B cell (primary cell): ENCODE results near the gene TOP2B.

Experiments
- EZH2 ChIP-seq: IDR thresholded peaks from 2 replicates; pipeline ENCODE4 v1.6.1; 2012; ENCODE audit warnings: borderline replicate concordance, low read depth, mild to moderate bottlenecking, moderate library complexity, low read length; ENCODE audit not compliant: insufficient read depth, poor library complexity, severe bottlenecking
- TF ChIP-seq, protein P1 (sequence below): fragments of 200-600 bp; IDR thresholded peaks from one replicate; pipeline ENCODE4 v1.8.0; 2022; ENCODE audit warnings: antibody characterized with exemption, mild to moderate bottlenecking

DNA sequence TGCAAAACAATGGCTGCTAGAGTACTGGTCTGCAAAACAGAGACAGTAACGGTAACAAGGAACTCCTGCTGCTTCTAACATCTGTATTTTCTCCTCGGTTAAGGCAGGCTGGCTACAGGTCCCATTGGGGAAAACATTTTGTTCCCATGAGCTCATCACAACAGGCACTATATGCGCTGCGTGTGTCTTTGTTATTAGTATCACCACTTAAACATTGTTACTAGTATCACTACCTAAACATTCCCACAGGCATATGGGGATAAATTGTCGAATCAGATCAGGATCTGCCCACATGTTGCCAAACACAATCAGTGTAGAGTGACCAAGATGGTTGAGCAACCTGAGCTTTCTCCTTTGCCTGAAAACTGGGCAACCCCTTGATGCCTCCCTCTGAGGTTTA is 77.2 kb downstream of the TOP2B start:
- TF ChIP-seq, protein P1, sequence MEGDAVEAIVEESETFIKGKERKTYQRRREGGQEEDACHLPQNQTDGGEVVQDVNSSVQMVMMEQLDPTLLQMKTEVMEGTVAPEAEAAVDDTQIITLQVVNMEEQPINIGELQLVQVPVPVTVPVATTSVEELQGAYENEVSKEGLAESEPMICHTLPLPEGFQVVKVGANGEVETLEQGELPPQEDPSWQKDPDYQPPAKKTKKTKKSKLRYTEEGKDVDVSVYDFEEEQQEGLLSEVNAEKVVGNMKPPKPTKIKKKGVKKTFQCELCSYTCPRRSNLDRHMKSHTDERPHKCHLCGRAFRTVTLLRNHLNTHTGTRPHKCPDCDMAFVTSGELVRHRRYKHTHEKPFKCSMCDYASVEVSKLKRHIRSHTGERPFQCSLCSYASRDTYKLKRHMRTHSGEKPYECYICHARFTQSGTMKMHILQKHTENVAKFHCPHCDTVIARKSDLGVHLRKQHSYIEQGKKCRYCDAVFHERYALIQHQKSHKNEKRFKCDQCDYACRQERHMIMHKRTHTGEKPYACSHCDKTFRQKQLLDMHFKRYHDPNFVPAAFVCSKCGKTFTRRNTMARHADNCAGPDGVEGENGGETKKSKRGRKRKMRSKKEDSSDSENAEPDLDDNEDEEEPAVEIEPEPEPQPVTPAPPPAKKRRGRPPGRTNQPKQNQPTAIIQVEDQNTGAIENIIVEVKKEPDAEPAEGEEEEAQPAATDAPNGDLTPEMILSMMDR, result no peak
- TF ChIP-seq EZH2, result no peak
